GM12878 (cell line): ENCODE measurements around the gene EEF1A1. TPM values are rescaled to one million over a fixed set of nuclear protein-coding genes. Genes with fewer than 3 reads are reported as not detected.
"Not testable (repeated sequence)": the region's sequence is repeated elsewhere in the genome, so short reads cannot be mapped to it uniquely, and the experiment has no call there.

Experiments used
- ATAC-seq: fragments of 200-7000 bp; cut with Tn5 transposase; 3 replicates; pipeline ENCODE4 v1.9.1; 2020; ENCODE audit warnings: mild to moderate bottlenecking, moderate library complexity
- BruUV-seq: library from RNA; stranded (reverse); fragments of 400-500 nt; replicated peaks from 2 replicates; lab custom pipeline; 2021; lab: Mats Ljungman, UMichigan
- CTCF ChIA-PET: fragments of 300-600 bp; sonication (Branson Sonifier 250); formaldehyde crosslinking; extraction: SDS; loops from one replicate; lab custom pipeline; 2021; ENCODE audit warnings: inconsistent platforms; lab: Yijun Ruan, JAX
- POLR2A ChIA-PET: fragments of 350-600 bp; formaldehyde crosslinking; extraction: SDS; loops from one replicate; lab custom pipeline; 2021; ENCODE audit warnings: inconsistent platforms; lab: Charles Lee
- RAD21 ChIA-PET: fragments of 300-600 bp; sonication (Branson Sonifier 250); formaldehyde crosslinking; loops from one replicate; lab custom pipeline; 2023; ENCODE audit warnings: antibody characterized with exemption; ENCODE audit not compliant: unreplicated experiment; lab: Charles Lee
- SMC1A ChIA-PET: fragments of 300-600 bp; sonication (Branson Sonifier 250); formaldehyde crosslinking; loops from one replicate; lab custom pipeline; 2023; ENCODE audit not compliant: unreplicated experiment, uncharacterized antibody; lab: Charles Lee
- DNase-seq: peaks from one replicate; pipeline ENCODE4 v3.0.0-alpha.2; 2011; ENCODE audit warnings: low read depth, low spot score
- FAIRE-seq: peaks from 3 replicates; lab custom pipeline; 2011; peaks lifted over from hg19 to GRCh38; lab: Jason Lieb, UNC
- H2AFZ ChIP-seq: 2 replicates; pipeline ENCODE4 v1.6.0; 2011; ENCODE audit warnings: low read depth, low read length, control low read depth; ENCODE audit not compliant: control insufficient read depth
- H3K27ac ChIP-seq: 2 replicates; pipeline ENCODE4 v1.5.1; 2011; ENCODE audit warnings: control low read depth; ENCODE audit not compliant: control insufficient read depth, insufficient read depth
- H3K27me3 ChIP-seq, 2 experiments: replicated peaks in 1 of 2; 2 replicates each; pipeline versions ENCODE4 v1.6.0 to v1.6.1; 2011; ENCODE audit warnings: low read length in 1 of 2; ENCODE audit not compliant: control insufficient read depth in 2 of 2, insufficient read depth in 2 of 2
- H3K36me3 ChIP-seq, 2 experiments: 2 replicates each; pipeline ENCODE4 v1.5.1; 2011; ENCODE audit warnings: low read length in 1 of 2; ENCODE audit not compliant: control insufficient read depth in 2 of 2, insufficient read depth in 2 of 2
- H3K4me1 ChIP-seq: 2 replicates; pipeline ENCODE4 v1.6.1; 2011; ENCODE audit warnings: mild to moderate bottlenecking, low read length, moderate library complexity, mixed read lengths; ENCODE audit not compliant: control insufficient read depth, insufficient read depth
- H3K4me2 ChIP-seq: 2 replicates; pipeline ENCODE4 v1.6.0; 2011; ENCODE audit warnings: control low read depth; ENCODE audit not compliant: control insufficient read depth, insufficient read depth
- H3K4me3 ChIP-seq: fragments of 200-600 bp; sonication (generic); 2 replicates; pipeline ENCODE4 v1.5.1; 2016
- H3K79me2 ChIP-seq: 2 replicates; pipeline ENCODE4 v1.6.0; 2011; ENCODE audit warnings: low read length; ENCODE audit not compliant: control insufficient read depth, insufficient read depth
- H3K9ac ChIP-seq: 2 replicates; pipeline ENCODE4 v1.8.0; 2011; ENCODE audit warnings: low read length, control low read depth, mixed read lengths; ENCODE audit not compliant: control insufficient read depth, insufficient read depth
- H3K9me3 ChIP-seq: replicated peaks from 3 replicates; pipeline ENCODE4 v1.5.1; 2011; ENCODE audit warnings: mild to moderate bottlenecking, low read length; ENCODE audit not compliant: control insufficient read depth, insufficient read depth
- H4K20me1 ChIP-seq: 2 replicates; pipeline ENCODE4 v1.6.0; 2011; ENCODE audit not compliant: control insufficient read depth, insufficient read depth
- LARP7 ChIP-seq: fragments of 450-650 bp; IDR thresholded peaks from 2 replicates; pipeline ENCODE4 v1.6.1; 2017; ENCODE audit warnings: mild to moderate bottlenecking
- MTA3 ChIP-seq: IDR thresholded peaks from 2 replicates; pipeline ENCODE4 v1.6.1; 2012; ENCODE audit warnings: low read length, inconsistent platforms, borderline replicate concordance
- POLR2A ChIP-seq: IDR thresholded peaks from 2 replicates; pipeline ENCODE4 v1.6.1; 2011; ENCODE audit warnings: low read depth, mild to moderate bottlenecking, low read length
- POLR2AphosphoS2 ChIP-seq: IDR thresholded peaks from 2 replicates; pipeline ENCODE4 v1.6.1; 2011; ENCODE audit warnings: low read depth, mild to moderate bottlenecking, low read length, improper control_type of control experiment, moderate library complexity
- POLR2AphosphoS5 ChIP-seq: IDR thresholded peaks from 2 replicates; pipeline ENCODE4 v1.6.1; 2011; ENCODE audit warnings: mild to moderate bottlenecking, low read length, inconsistent platforms
- PRDM15 ChIP-seq: fragments of 450-650 bp; formaldehyde crosslinking; IDR thresholded peaks from 2 replicates; pipeline ENCODE4 v1.4.0; 2020; ENCODE audit warnings: mild to moderate bottlenecking, moderate library complexity
- SMAD5 ChIP-seq: IDR thresholded peaks from 2 replicates; pipeline ENCODE4 v1.6.1; 2016; ENCODE audit warnings: antibody characterized with exemption, low read depth
- ZBED1 ChIP-seq: IDR thresholded peaks from 2 replicates; pipeline ENCODE4 v1.6.1; 2016; ENCODE audit warnings: borderline replicate concordance
- WGBS: methylation state at CpG from one replicate; pipeline ENCODE4 v1.1.6; 2016; ENCODE audit warnings: low lambda C conversion rate; ENCODE audit not compliant: insufficient replicate concordance, insufficient coverage; ENCODE audit errors: missing lambda C conversion rate; 5-methylcytosine and 5-hydroxymethylcytosine counted together
- in situ Hi-C: fragments of 300-500 bp; cut with MboI; formaldehyde crosslinking; loops from 9 replicates; pipeline ENCODE4 v1.14.3; 2018; ENCODE audit warnings: mixed read lengths
- intact Hi-C: fragments of 100-400 bp; cut with micrococcal nuclease; formaldehyde crosslinking; loops from one replicate; pipeline ENCODE4 v1.14.2; 2022; ENCODE audit not compliant: unreplicated experiment
- polyA plus RNA-seq, 11 experiments: library from polyadenylated mRNA; depleted of rRNA in 4 of 11; unstranded in 6 of 11; stranded (reverse) in 5 of 11; fragments of >200 nt; fragmentation: Nextera tagmentation in 4 of 11; fragmentation: Illumina TruSeq in 1 of 11; extraction: Ambion mirVana in 4 of 11; extraction: Trizol in 1 of 11; gene quantifications; 1 replicate in 1 of 11; 2 replicates in 10 of 11; pipeline versions ENCODE4 v1.2.1 to v1.2.3, GENCODE V29; 2011 to 2016; ENCODE audit warnings: inconsistent platforms in 2 of 11, missing spikeins in 2 of 11, low read depth in 1 of 11
- total RNA-seq, 4 experiments: library from RNA; depleted of rRNA in 3 of 4; stranded (reverse); fragments of >200 nt in 3 of 4; fragmentation: Illumina TruSeq in 1 of 4; extraction: Trizol in 1 of 4; gene quantifications; 2 replicates each; pipeline versions ENCODE4 v1.2.1 to v1.2.3, GENCODE V29; 2013 to 2021
- TF ChIP-seq, protein P1 (sequence below): fragments of 450-650 bp; IDR thresholded peaks from 2 replicates; pipeline ENCODE4 v1.6.1; 2017; ENCODE audit warnings: antibody characterized with exemption, mild to moderate bottlenecking, moderate library complexity

Gene EEF1A1
- total and polyA plus RNA-seq, 10 of the 15 experiments (the other 5 are each of a cell fraction or from before 2014, with no cell fraction given), result 4,214 to 18,090 (median 14,132) TPM

DNA sequence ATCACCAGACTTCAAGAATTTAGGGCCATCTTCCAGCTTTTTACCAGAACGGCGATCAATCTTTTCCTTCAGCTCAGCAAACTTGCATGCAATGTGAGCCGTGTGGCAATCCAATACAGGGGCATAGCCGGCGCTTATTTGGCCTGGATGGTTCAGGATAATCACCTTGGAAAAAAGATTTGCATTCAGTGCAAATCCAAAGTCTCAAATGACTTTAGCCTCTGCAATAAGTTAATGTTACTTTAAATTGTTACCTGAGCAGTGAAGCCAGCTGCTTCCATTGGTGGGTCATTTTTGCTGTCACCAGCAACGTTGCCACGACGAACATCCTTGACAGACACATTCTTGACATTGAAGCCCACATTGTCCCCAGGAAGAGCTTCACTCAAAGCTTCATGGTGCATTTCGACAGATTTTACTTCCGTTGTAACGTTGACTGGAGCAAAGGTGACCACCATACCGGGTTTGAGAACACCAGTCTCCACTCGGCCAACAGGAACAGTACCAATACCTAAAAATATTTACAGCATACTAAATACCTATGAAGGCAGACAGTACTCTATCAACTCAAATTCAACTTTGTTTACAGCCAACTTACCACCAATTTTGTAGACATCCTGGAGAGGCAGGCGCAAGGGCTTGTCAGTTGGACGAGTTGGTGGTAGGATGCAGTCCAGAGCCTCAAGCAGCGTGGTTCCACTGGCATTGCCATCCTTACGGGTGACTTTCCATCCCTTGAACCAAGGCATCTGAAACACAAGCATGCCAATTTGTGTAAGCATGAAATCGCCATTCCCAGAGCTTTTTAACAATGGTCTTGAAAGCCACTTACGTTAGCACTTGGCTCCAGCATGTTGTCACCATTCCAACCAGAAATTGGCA lies 2.5 kb downstream of the EEF1A1 start:
- Histone ChIP-seq H3K4me3 (peak overlapping the region; percentile 91), H3K79me2 (peaks cover 62% of the 10 kb centered on the region), H3K9ac (peak overlapping the region; percentile 100), H3K27ac (peak overlapping the region; percentile 28), H3K4me2 (peak overlapping the region; percentile 91), H3K4me1 (peaks cover 17% of the 10 kb centered on the region), H3K36me3 (peaks cover 6 to 24% of the 10 kb centered on the region in 2 experiments)
- H3K27me3 ChIP-seq, H2AFZ ChIP-seq, H4K20me1 ChIP-seq, ATAC-seq, intact Hi-C loops, FAIRE-seq, BruUV-seq, DNase-seq, H3K9me3 ChIP-seq: not testable (repeated sequence)
- TF ChIP-seq SMAD5 (0 out of 2 replicates have a peak, but pooled peaks have one; percentile 49), LARP7 (0 out of 2 replicates have a peak, but pooled peaks have one; percentile 27), POLR2A (peak; percentile 61), PRDM15 (0 out of 2 replicates have a peak, but pooled peaks have one; percentile 9), MTA3 (peak; percentile 53; the same call in 1 of the 2 replicates), ZBED1 (0 out of 2 replicates have a peak, but pooled peaks have one; percentile 8), POLR2AphosphoS2 (peak; percentile 17; the same call in 1 of the 2 replicates), POLR2AphosphoS5 (peak; percentile 78; the same call in 1 of the 2 replicates)
- TF ChIP-seq, protein P1, sequence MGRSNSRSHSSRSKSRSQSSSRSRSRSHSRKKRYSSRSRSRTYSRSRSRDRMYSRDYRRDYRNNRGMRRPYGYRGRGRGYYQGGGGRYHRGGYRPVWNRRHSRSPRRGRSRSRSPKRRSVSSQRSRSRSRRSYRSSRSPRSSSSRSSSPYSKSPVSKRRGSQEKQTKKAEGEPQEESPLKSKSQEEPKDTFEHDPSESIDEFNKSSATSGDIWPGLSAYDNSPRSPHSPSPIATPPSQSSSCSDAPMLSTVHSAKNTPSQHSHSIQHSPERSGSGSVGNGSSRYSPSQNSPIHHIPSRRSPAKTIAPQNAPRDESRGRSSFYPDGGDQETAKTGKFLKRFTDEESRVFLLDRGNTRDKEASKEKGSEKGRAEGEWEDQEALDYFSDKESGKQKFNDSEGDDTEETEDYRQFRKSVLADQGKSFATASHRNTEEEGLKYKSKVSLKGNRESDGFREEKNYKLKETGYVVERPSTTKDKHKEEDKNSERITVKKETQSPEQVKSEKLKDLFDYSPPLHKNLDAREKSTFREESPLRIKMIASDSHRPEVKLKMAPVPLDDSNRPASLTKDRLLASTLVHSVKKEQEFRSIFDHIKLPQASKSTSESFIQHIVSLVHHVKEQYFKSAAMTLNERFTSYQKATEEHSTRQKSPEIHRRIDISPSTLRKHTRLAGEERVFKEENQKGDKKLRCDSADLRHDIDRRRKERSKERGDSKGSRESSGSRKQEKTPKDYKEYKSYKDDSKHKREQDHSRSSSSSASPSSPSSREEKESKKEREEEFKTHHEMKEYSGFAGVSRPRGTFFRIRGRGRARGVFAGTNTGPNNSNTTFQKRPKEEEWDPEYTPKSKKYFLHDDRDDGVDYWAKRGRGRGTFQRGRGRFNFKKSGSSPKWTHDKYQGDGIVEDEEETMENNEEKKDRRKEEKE, result peak; percentile 51; the same call in 1 of the 2 replicates
- in situ Hi-C loops, result loop anchor here (25.0 kb wide), 1 partner anchor 94 kb away; no protein-coding TSS in a partner anchor
- POLR2A ChIA-PET, result interaction anchor here (1.7 kb wide), 1 partner anchor 69 kb away, joined by 4 read pairs; no protein-coding TSS in a partner anchor
- WGBS, result 6% methylated on average over 16 of the region's 19 CpGs
- SMC1A ChIA-PET, result interaction anchor here (0.8 to 3.9 kb wide), 5 partner anchors 68 to 94 kb away, joined by 3 to 25 read pairs (median 3); no protein-coding TSS in a partner anchor
- CTCF ChIA-PET, result interaction anchor here (1.2 to 3.1 kb wide), 5 partner anchors 56 to 831 kb away, joined by 3 to 14 read pairs (median 4); no protein-coding TSS in a partner anchor
- RAD21 ChIA-PET, result interaction anchor here (0.6 to 1.4 kb wide), 4 partner anchors 9 to 114 kb away, joined by 3 to 4 read pairs (median 3); no protein-coding TSS in a partner anchor
